Measurements from ENCODE around the gene SNRPA. TPM values are rescaled to one million over a fixed set of nuclear protein-coding genes. Genes with fewer than 3 reads are reported as not detected.
A peak's percentile ranks its signal among the peaks of the same experiment; 100 is the strongest.

Gene SNRPA
- total and polyA plus RNA-seq, 2 of the 13 experiments (the other 11 are each of a cell fraction or from before 2014, with no cell fraction given), result 59.6 to 162 TPM

DNA sequence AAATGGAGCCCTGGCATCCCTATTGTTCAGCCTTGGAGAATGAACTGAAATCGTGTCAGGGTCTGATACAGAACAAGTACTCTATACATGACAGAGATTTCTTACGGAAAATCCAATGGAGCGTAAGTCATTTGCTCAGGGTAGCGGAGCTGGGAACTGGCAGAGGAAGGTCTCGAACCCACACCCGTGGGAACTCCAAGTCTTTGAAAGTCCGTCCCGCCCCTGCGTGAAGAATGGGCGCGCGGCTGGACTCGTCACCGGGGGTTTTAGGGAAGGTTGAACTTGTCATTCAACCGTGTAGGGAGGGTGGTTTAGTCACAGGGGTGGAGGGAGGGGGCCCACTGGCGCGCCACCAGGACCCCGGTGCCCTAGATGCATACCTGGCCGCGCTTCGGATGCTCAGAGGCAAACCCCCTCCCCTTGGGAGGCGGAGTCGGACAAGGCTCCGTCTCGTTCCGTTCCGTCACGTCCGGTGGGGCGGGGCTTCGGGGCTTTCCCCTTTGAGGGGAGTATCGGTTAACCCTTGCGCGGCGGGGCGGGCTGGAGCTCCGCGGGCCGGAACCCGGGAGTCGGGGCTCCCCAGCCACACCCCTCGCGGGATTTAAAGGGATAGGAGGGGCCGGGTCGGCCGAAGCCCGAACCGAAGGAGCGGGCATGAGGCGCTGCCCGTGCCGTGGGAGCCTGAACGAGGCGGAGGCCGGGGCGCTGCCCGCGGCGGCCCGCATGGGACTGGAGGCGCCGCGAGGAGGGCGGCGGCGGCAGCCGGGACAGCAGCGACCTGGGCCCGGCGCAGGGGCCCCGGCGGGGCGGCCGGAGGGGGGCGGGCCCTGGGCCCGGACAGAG, 34.3 kb upstream of the SNRPA start, which contains the start of the genes COQ8B and ITPKC (continued):
- TF ChIP-seq, protein P1, sequence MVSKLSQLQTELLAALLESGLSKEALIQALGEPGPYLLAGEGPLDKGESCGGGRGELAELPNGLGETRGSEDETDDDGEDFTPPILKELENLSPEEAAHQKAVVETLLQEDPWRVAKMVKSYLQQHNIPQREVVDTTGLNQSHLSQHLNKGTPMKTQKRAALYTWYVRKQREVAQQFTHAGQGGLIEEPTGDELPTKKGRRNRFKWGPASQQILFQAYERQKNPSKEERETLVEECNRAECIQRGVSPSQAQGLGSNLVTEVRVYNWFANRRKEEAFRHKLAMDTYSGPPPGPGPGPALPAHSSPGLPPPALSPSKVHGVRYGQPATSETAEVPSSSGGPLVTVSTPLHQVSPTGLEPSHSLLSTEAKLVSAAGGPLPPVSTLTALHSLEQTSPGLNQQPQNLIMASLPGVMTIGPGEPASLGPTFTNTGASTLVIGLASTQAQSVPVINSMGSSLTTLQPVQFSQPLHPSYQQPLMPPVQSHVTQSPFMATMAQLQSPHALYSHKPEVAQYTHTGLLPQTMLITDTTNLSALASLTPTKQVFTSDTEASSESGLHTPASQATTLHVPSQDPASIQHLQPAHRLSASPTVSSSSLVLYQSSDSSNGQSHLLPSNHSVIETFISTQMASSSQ (IDR thresholded peaks at IDR 0.05; ENCODE audit: low read depth), result no peak
- TF ChIP-seq, protein P1 (CRISPR knock-in tag; IDR thresholded peaks at IDR 0.05; ENCODE audit: borderline replicate concordance), result no peak; the same call in 1 of the 2 replicates
- TF ChIP-seq, protein P2, sequence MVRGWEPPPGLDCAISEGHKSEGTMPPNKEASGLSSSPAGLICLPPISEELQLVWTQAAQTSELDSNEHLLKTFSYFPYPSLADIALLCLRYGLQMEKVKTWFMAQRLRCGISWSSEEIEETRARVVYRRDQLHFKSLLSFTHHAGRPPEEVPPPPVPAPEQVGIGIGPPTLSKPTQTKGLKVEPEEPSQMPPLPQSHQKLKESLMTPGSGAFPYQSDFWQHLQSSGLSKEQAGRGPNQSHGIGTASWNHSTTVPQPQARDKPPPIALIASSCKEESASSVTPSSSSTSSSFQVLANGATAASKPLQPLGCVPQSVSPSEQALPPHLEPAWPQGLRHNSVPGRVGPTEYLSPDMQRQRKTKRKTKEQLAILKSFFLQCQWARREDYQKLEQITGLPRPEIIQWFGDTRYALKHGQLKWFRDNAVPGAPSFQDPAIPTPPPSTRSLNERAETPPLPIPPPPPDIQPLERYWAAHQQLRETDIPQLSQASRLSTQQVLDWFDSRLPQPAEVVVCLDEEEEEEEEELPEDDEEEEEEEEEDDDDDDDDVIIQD (CRISPR knock-in tag; IDR thresholded peaks at IDR 0.05; ENCODE audit: low read depth), result no peak
- TF ChIP-seq ZNF33B (CRISPR knock-in tag; IDR thresholded peaks at IDR 0.05) (no peak), ZNF747 (CRISPR knock-in tag; IDR thresholded peaks at IDR 0.05; ENCODE audit: borderline replicate concordance) (no peak), ZKSCAN5 (CRISPR knock-in tag; IDR thresholded peaks at IDR 0.05) (no peak), ZBTB38 (CRISPR knock-in tag; IDR thresholded peaks at IDR 0.05) (no peak), ZMAT3 (CRISPR knock-in tag; conservative IDR thresholded peaks at IDR 0.05) (peak; percentile 81), CHCHD3 (CRISPR knock-in tag; IDR thresholded peaks at IDR 0.05) (no peak; the same call in 1 of the 2 replicates), FOXP4 (CRISPR knock-in tag; IDR thresholded peaks at IDR 0.05) (no peak; the same call in 1 of the 2 replicates), ZBTB10 (CRISPR knock-in tag; IDR thresholded peaks at IDR 0.05; ENCODE audit: borderline replicate concordance) (peak; percentile 50; the same call in 1 of the 2 replicates), HBP1 (CRISPR knock-in tag; IDR thresholded peaks at IDR 0.05; ENCODE audit: low read depth) (0 out of 2 replicates have a peak, but pooled peaks have one; percentile 22), ZNF260 (CRISPR knock-in tag; IDR thresholded peaks at IDR 0.05; ENCODE audit: borderline replicate concordance, low read depth) (no peak)
- TF ChIP-seq, protein P3, sequence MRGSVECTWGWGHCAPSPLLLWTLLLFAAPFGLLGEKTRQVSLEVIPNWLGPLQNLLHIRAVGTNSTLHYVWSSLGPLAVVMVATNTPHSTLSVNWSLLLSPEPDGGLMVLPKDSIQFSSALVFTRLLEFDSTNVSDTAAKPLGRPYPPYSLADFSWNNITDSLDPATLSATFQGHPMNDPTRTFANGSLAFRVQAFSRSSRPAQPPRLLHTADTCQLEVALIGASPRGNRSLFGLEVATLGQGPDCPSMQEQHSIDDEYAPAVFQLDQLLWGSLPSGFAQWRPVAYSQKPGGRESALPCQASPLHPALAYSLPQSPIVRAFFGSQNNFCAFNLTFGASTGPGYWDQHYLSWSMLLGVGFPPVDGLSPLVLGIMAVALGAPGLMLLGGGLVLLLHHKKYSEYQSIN (CRISPR knock-in tag; IDR thresholded peaks at IDR 0.05; ENCODE audit: borderline replicate concordance), result no peak

All from HepG2 (cell line).